RKO (cell line): Measurements from ENCODE around the gene GLT8D1.
"Not testable (repeated sequence)": the region's sequence is repeated elsewhere in the genome, so short reads cannot be mapped to it uniquely, and the experiment has no call there.

Experiments
- DNase-seq: peaks from one replicate; pipeline ENCODE4 v3.0.0-alpha.2; 2016; ENCODE audit warnings: low spot score

Gene GLT8D1

GRCh38 chr3:52679811-52680210 is 25.8 kb downstream of the GLT8D1 start:
- DNase-seq: no peak

- no peak for DNase-seq
These were observed 26.4 kb downstream of the GLT8D1 start for GRCh38 chr3:52679199-52679538.

- DNase-seq: no peak
These were observed 27.1 kb downstream of the GLT8D1 start for GRCh38 chr3:52678265-52679198.

GRCh38 chr3:52676201-52676600 is 29.4 kb downstream of the GLT8D1 start:
- DNase-seq: not testable (repeated sequence)

GRCh38 chr3:52671676-52672075 is 33.9 kb downstream of the GLT8D1 start:
- DNase-seq: no peak

- peak; percentile 99 for DNase-seq
These were observed 34.7 kb downstream of the GLT8D1 start for GRCh38 chr3:52670621-52671521.

GRCh38 chr3:52663098-52663497 is 42.5 kb downstream of the GLT8D1 start:
- no peak for DNase-seq

- DNase-seq: no peak
These were observed 45.5 kb downstream of the GLT8D1 start for GRCh38 chr3:52660046-52660445.

- no peak for DNase-seq
These were observed 49.7 kb downstream of the GLT8D1 start for GRCh38 chr3:52655895-52656294.

GRCh38 chr3:52651592-52651991 is 54.0 kb downstream of the GLT8D1 start:
- DNase-seq: no peak

- no peak for DNase-seq
These were observed 55.2 kb downstream of the GLT8D1 start for GRCh38 chr3:52650439-52650838.

- peak; percentile 26 for DNase-seq
These were observed 56.0 kb downstream of the GLT8D1 start for GRCh38 chr3:52649461-52650210.

GRCh38 chr3:52645549-52645948 is 60.0 kb downstream of the GLT8D1 start:
- DNase-seq: no peak
